MM.1S (cell line): ENCODE measurements around the gene COP1.

ENCODE experiments used
- DNase-seq: peaks from one replicate; pipeline ENCODE4 v3.0.0-alpha.2; 2015
- H2AFZ ChIP-seq: fragments of 300-600 bp; sonication (generic); 2 replicates; pipeline ENCODE4 v1.6.0; 2016; ENCODE audit warnings: antibody characterized with exemption, low read length
- H3F3A ChIP-seq: fragments of 300-600 bp; sonication (generic); 2 replicates; pipeline ENCODE4 v1.6.1; 2016; ENCODE audit warnings: mild to moderate bottlenecking, antibody characterized with exemption, low read length, moderate library complexity, mixed read lengths; ENCODE audit not compliant: insufficient read depth
- H3K27ac ChIP-seq: fragments of 300-600 bp; sonication (generic); 2 replicates; pipeline ENCODE4 v1.5.1; 2016; ENCODE audit warnings: mild to moderate bottlenecking, low read length
- H3K27me3 ChIP-seq: fragments of 300-600 bp; sonication (generic); replicated peaks from 2 replicates; pipeline ENCODE4 v1.6.0; 2016; ENCODE audit warnings: low read length; ENCODE audit not compliant: insufficient read depth
- H3K36me3 ChIP-seq: fragments of 300-600 bp; sonication (generic); replicated peaks from 2 replicates; pipeline ENCODE4 v1.6.1; 2016; ENCODE audit warnings: mild to moderate bottlenecking, low read length, mixed read lengths; ENCODE audit not compliant: insufficient read depth
- H3K4me1 ChIP-seq: fragments of 300-600 bp; sonication (generic); 2 replicates; pipeline ENCODE4 v1.6.1; 2016; ENCODE audit warnings: low read length, mixed read lengths
- H3K4me2 ChIP-seq: fragments of 300-600 bp; sonication (generic); 2 replicates; pipeline ENCODE4 v1.6.0; 2016; ENCODE audit warnings: low read depth, low read length
- H3K4me3 ChIP-seq: fragments of 300-600 bp; sonication (generic); 2 replicates; pipeline ENCODE4 v1.5.1; 2016; ENCODE audit warnings: low read length, mixed read lengths
- H3K79me2 ChIP-seq: fragments of 300-600 bp; sonication (generic); 2 replicates; pipeline ENCODE4 v1.6.1; 2016; ENCODE audit warnings: mixed run types, low read length, mixed read lengths
- H3K9ac ChIP-seq: fragments of 300-600 bp; sonication (generic); 2 replicates; pipeline ENCODE4 v1.6.1; 2016; ENCODE audit warnings: low read length, mixed read lengths
- H3K9me2 ChIP-seq: fragments of 300-600 bp; sonication (generic); replicated peaks from 2 replicates; pipeline ENCODE4 v1.6.1; 2016; ENCODE audit warnings: mild to moderate bottlenecking, low read length, mixed read lengths; ENCODE audit not compliant: insufficient read depth
- H3K9me3 ChIP-seq: fragments of 300-600 bp; sonication (generic); replicated peaks from 2 replicates; pipeline ENCODE4 v1.6.1; 2016; ENCODE audit warnings: mild to moderate bottlenecking, low read length, mixed read lengths; ENCODE audit not compliant: insufficient read depth
- H4K20me1 ChIP-seq: fragments of 300-600 bp; sonication (generic); 2 replicates; pipeline ENCODE4 v1.6.1; 2016; ENCODE audit warnings: mild to moderate bottlenecking, low read length, moderate library complexity, mixed read lengths; ENCODE audit not compliant: insufficient read depth
- CTCF ChIP-seq: fragments of 300-600 bp; sonication (generic); IDR thresholded peaks from 2 replicates; pipeline ENCODE4 v1.5.1; 2016; ENCODE audit warnings: antibody characterized with exemption, low read length, mixed read lengths
- EZH2 ChIP-seq: fragments of 300-600 bp; sonication (generic); optimal IDR thresholded peaks from 2 replicates; pipeline ENCODE3; 2017; ENCODE audit warnings: low read depth, mild to moderate bottlenecking, antibody characterized with exemption, low read length, mixed read lengths
- EZH2phosphoT487 ChIP-seq: fragments of 300-600 bp; sonication (generic); IDR thresholded peaks from 2 replicates; pipeline ENCODE4 v1.6.1; 2018; ENCODE audit warnings: antibody characterized with exemption, low read length

Gene COP1

GRCh38 chr1:176225479-176225875 lies 18.4 kb upstream of the COP1 start:
- TF ChIP-seq EZH2phosphoT487 (no peak), EZH2 (no peak), CTCF (no peak)
- Histone ChIP-seq H3F3A (no peaks in the 10 kb centered on the region), H3K9ac (no peak overlapping the region), H3K27me3 (no peaks in the 10 kb centered on the region), H3K9me2 (no peaks in the 10 kb centered on the region), H4K20me1 (no peaks in the 10 kb centered on the region), H3K4me2 (no peak overlapping the region), H3K4me3 (no peak overlapping the region), H2AFZ (no peak overlapping the region), H3K4me1 (no peaks in the 10 kb centered on the region), H3K79me2 (no peaks in the 10 kb centered on the region), H3K36me3 (no peaks in the 10 kb centered on the region), H3K9me3 (no peaks in the 10 kb centered on the region), H3K27ac (no peak overlapping the region)
- no peak for DNase-seq

- no peaks in the 10 kb centered on the region for H3F3A ChIP-seq
- DNase-seq = no peak
- H3K4me3 ChIP-seq = no peak overlapping the region
- no peaks in the 10 kb centered on the region for H4K20me1 ChIP-seq
- H3K27me3 ChIP-seq = no peaks in the 10 kb centered on the region
- H3K4me1 ChIP-seq = no peaks in the 10 kb centered on the region
- no peak overlapping the region for H3K4me2 ChIP-seq
- no peak overlapping the region for H3K27ac ChIP-seq
- H3K9me2 ChIP-seq = no peaks in the 10 kb centered on the region
- no peak overlapping the region for H2AFZ ChIP-seq
- TF ChIP-seq EZH2phosphoT487 (no peak), EZH2 (no peak), CTCF (no peak)
- H3K79me2 ChIP-seq = no peaks in the 10 kb centered on the region
- H3K36me3 ChIP-seq = no peaks in the 10 kb centered on the region
- no peaks in the 10 kb centered on the region for H3K9me3 ChIP-seq
- H3K9ac ChIP-seq = no peak overlapping the region
These were observed 15.1 kb upstream of the COP1 start for GRCh38 chr1:176222196-176222595.

- Histone ChIP-seq H3K4me1 (no peaks in the 10 kb centered on the region), H3K79me2 (no peaks in the 10 kb centered on the region), H3K4me3 (no peak overlapping the region), H2AFZ (no peak overlapping the region), H3K9me3 (no peaks in the 10 kb centered on the region), H3K9ac (no peak overlapping the region), H4K20me1 (no peaks in the 10 kb centered on the region), H3K4me2 (no peak overlapping the region), H3K36me3 (no peaks in the 10 kb centered on the region), H3K27me3 (no peaks in the 10 kb centered on the region), H3K27ac (no peak overlapping the region), H3F3A (no peaks in the 10 kb centered on the region), H3K9me2 (no peaks in the 10 kb centered on the region)
- TF ChIP-seq EZH2phosphoT487 = no peak
- TF ChIP-seq CTCF = no peak
- no peak for TF ChIP-seq EZH2
- no peak for DNase-seq
These were observed 13.1 kb upstream of the COP1 start for GRCh38 chr1:176220100-176220689.
